WI38 (cell line): Measurements from ENCODE around the gene CLRN2.
"Not testable (repeated sequence)": the region's sequence is repeated elsewhere in the genome, so short reads cannot be mapped to it uniquely, and the experiment has no call there.

Experiments used
- H3K4me3 ChIP-seq: 2 replicates; pipeline ENCODE4 v1.5.1; 2011; ENCODE audit warnings: low read depth, mild to moderate bottlenecking, control low read depth, low read length
- TF ChIP-seq, protein P1 (sequence below): IDR thresholded peaks from 2 replicates; pipeline ENCODE4 v1.5.1; 2012; ENCODE audit warnings: low read depth, mild to moderate bottlenecking, control low read depth, low read length

The CLRN2 gene

DNA sequence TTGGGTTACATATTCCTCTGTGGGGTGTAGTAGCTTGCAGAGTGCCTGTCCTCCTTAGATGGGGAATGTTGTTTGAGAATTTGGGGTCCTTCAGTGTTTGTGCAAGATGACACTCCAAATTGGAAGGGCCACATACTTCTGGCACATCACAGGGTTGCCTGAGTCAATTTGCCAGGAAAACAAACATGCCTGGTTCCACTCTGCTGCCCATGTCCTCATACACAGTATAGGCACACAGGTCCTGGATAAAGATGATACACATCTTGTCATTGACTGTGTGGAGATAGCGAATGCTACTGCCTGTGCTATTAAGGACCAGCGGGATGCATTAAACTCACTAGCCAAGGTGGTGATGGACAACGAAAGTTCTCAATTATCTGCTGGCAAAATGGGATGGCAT lies 50.9 kb downstream of the CLRN2 start:
- TF ChIP-seq, protein P1, sequence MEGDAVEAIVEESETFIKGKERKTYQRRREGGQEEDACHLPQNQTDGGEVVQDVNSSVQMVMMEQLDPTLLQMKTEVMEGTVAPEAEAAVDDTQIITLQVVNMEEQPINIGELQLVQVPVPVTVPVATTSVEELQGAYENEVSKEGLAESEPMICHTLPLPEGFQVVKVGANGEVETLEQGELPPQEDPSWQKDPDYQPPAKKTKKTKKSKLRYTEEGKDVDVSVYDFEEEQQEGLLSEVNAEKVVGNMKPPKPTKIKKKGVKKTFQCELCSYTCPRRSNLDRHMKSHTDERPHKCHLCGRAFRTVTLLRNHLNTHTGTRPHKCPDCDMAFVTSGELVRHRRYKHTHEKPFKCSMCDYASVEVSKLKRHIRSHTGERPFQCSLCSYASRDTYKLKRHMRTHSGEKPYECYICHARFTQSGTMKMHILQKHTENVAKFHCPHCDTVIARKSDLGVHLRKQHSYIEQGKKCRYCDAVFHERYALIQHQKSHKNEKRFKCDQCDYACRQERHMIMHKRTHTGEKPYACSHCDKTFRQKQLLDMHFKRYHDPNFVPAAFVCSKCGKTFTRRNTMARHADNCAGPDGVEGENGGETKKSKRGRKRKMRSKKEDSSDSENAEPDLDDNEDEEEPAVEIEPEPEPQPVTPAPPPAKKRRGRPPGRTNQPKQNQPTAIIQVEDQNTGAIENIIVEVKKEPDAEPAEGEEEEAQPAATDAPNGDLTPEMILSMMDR, result no peak
- H3K4me3 ChIP-seq, result no peak overlapping the region

DNA sequence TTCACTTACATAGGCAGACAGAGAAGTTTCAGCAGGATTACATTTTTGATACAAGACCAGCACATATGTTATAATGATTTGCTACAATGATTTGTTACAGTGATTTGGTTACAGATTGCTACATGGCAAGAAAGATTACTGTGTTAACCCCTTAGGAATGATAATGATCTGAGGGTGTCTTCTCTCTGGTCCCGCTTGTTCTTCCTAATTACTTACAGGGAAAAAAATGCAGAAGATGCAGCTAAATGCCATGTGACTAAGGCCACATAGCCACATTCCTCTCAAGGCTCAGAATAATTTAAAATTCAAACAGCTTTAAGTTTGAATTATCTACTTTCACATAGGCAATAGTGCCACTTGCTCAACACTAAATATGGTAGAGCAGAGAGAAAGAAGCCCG lies 52.3 kb downstream of the CLRN2 start:
- H3K4me3 ChIP-seq, result no peak overlapping the region
- TF ChIP-seq, protein P1, result no peak

DNA sequence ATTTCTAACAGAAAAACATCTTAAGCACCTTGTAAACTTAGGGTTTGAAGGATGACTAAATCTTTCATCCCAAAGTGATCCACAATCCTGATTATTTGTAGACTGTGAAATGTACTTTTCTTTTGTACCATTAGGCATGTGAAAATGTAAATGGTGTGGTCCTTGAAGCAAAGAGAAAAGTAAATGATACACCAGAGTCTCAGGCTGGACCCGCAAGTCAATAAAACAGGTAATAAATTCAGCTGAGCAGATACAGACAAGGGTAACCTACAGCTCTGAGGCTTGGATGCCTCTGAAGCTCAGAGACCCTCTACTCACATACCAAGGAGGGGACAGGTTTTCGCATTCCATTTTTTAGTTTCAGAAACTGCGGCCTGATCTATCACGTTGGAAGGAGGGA lies 59.2 kb downstream of the CLRN2 start:
- no peak overlapping the region for H3K4me3 ChIP-seq
- TF ChIP-seq, protein P1, result no peak

DNA sequence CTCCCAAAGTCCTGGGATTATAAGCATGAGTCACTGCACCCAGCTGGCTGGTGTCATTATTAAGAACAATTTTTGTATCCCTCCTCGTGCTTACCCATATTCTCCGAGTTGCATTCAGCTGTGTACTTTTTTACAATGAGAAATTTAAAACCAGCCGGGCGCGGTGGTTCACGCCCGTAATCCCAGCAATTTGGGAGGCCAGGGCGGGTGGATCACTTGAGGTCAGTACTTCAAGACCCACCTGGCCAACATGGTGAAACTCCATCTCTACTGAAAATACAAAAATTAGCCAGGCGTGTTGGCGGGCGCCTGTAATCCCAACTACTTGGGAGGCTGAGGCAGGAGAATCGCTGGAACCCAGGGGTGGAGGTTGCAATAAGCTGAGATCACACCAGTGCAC lies 60.2 kb downstream of the CLRN2 start:
- not testable (repeated sequence) for H3K4me3 ChIP-seq
